CD4-positive, CD25-positive, alpha-beta regulatory T cell (primary cell): ENCODE results near the gene MLPH. TPM values are rescaled to one million over a fixed set of nuclear protein-coding genes. Genes with fewer than 3 reads are reported as not detected.

Source experiments
- ATAC-seq, 2 donors: fragments of 150-1000 bp; cut with Tn5 transposase; one replicate each; pipeline ENCODE4 v1.10.0; 2021; ENCODE audit warnings: low read depth in 2 of 2, moderate number of reproducible peaks in 2 of 2, moderate library complexity in 1 of 2
- DNase-seq, 3 donors: peaks; one replicate each; pipeline versions ENCODE4 v3.0.0 to v3.0.0-alpha.2; 2012 to 2022; ENCODE audit warnings: mixed read lengths in 1 of 3
- H3K27ac ChIP-seq: one replicate; pipeline ENCODE4 v1.7.0; 2013; ENCODE audit warnings: mild to moderate bottlenecking, low read length; ENCODE audit not compliant: insufficient read depth, poor library complexity, severe bottlenecking
- H3K27me3 ChIP-seq: one replicate; pipeline ENCODE4 v1.7.0; 2013; ENCODE audit warnings: low read length; ENCODE audit not compliant: control insufficient read depth, insufficient read depth
- H3K36me3 ChIP-seq: one replicate; pipeline ENCODE4 v1.7.0; 2013; ENCODE audit warnings: mild to moderate bottlenecking, low read length, moderate library complexity; ENCODE audit not compliant: control insufficient read depth, insufficient read depth
- H3K4me1 ChIP-seq: 2 replicates; pipeline ENCODE4 v1.7.0; 2013; ENCODE audit warnings: mild to moderate bottlenecking, low read length; ENCODE audit not compliant: insufficient read depth, control insufficient read depth, poor library complexity, severe bottlenecking
- H3K4me3 ChIP-seq: one replicate; pipeline ENCODE4 v1.7.0; 2013; ENCODE audit warnings: low read depth, mild to moderate bottlenecking, low read length, moderate library complexity
- H3K9me3 ChIP-seq, 2 experiments: 1 replicate in 1 of 2; 2 replicates in 1 of 2; pipeline ENCODE4 v1.7.0; 2013; ENCODE audit warnings: low read length in 2 of 2, mild to moderate bottlenecking in 1 of 2, moderate library complexity in 1 of 2; ENCODE audit not compliant: control insufficient read depth in 2 of 2
- H3K27ac Mint-ChIP-seq, 3 donors: one replicate each; pipeline ENCODE4 v1.8.0; 2020 to 2022; ENCODE audit warnings: mild to moderate bottlenecking in 3 of 3, mixed read lengths in 3 of 3, moderate library complexity in 2 of 3
- H3K27me3 Mint-ChIP-seq: one replicate; pipeline ENCODE4 v1.8.0; 2022; ENCODE audit warnings: mild to moderate bottlenecking, mixed read lengths
- H3K36me3 Mint-ChIP-seq: one replicate; pipeline ENCODE4 v1.8.0; 2020; ENCODE audit warnings: mixed read lengths
- H3K4me1 Mint-ChIP-seq, 4 donors: one replicate each; pipeline ENCODE4 v1.8.0; 2020 to 2022; ENCODE audit warnings: mixed read lengths in 4 of 4, mild to moderate bottlenecking in 1 of 4
- H3K4me3 Mint-ChIP-seq, 4 donors: one replicate each; pipeline ENCODE4 v1.8.0; 2020 to 2022; ENCODE audit warnings: mild to moderate bottlenecking in 4 of 4, mixed read lengths in 4 of 4, moderate library complexity in 3 of 4
- H3K9me3 Mint-ChIP-seq, 7 donors: one replicate each; pipeline ENCODE4 v1.8.0; 2020 to 2022; ENCODE audit warnings: mixed read lengths in 7 of 7, mild to moderate bottlenecking in 3 of 7, moderate library complexity in 2 of 7
- polyA plus RNA-seq, 4 donors: library from polyadenylated mRNA; unstranded; fragments of 300-500 nt; fragmentation: Illumina TruSeq; gene quantifications; one replicate each; pipeline ENCODE4 v1.2.3, GENCODE V29; 2021
- total RNA-seq: library from RNA; stranded (reverse); gene quantifications from one replicate; pipeline ENCODE4 v1.2.3, GENCODE V29; 2022

The MLPH gene
- total and polyA plus RNA-seq, 5 donors from 2014 or later: 0.47 TPM; not detected in 4

GRCh38 chr2:237542001-237542704 is 55.1 kb downstream of the MLPH start:
- Mint-ChIP-seq H3K27me3 (peaks cover 14% of the 10 kb centered on the region), H3K4me1 (no peaks in the 10 kb centered on the region), H3K27ac (no peak overlapping the region), H3K4me3 (no peak overlapping the region), H3K36me3 (no peaks in the 10 kb centered on the region), H3K9me3 (peaks cover 0 to 2% (median 0%) of the 10 kb centered on the region in 7 donors)
- H3K27ac ChIP-seq: no peak overlapping the region
- ATAC-seq (no peak), DNase-seq (no peak)
- H3K4me3 ChIP-seq: no peak overlapping the region
- H3K27me3 ChIP-seq: no peaks in the 10 kb centered on the region
- no peaks in the 10 kb centered on the region for H3K9me3 ChIP-seq
- no peaks in the 10 kb centered on the region for H3K36me3 ChIP-seq
- no peaks in the 10 kb centered on the region for H3K4me1 ChIP-seq

- H3K27ac Mint-ChIP-seq: no peak overlapping the region
- no peaks in the 10 kb centered on the region for H3K36me3 Mint-ChIP-seq
- H3K36me3 ChIP-seq: no peaks in the 10 kb centered on the region
- no peaks in the 10 kb centered on the region for H3K9me3 ChIP-seq
- H3K4me1 Mint-ChIP-seq: no peaks in the 10 kb centered on the region
- H3K27me3 ChIP-seq: no peaks in the 10 kb centered on the region
- H3K4me3 ChIP-seq: no peak overlapping the region
- DNase-seq: no peak
- peak overlapping the region in 1 of 4 donors; percentile 39 for H3K4me3 Mint-ChIP-seq
- H3K27ac ChIP-seq: no peak overlapping the region
- H3K4me1 ChIP-seq: no peaks in the 10 kb centered on the region
- ATAC-seq: no peak
- no peaks in the 10 kb centered on the region for H3K9me3 Mint-ChIP-seq
- H3K27me3 Mint-ChIP-seq: peaks cover 10% of the 10 kb centered on the region
These were observed 59.2 kb downstream of the MLPH start for GRCh38 chr2:237546040-237546875.

DNA sequence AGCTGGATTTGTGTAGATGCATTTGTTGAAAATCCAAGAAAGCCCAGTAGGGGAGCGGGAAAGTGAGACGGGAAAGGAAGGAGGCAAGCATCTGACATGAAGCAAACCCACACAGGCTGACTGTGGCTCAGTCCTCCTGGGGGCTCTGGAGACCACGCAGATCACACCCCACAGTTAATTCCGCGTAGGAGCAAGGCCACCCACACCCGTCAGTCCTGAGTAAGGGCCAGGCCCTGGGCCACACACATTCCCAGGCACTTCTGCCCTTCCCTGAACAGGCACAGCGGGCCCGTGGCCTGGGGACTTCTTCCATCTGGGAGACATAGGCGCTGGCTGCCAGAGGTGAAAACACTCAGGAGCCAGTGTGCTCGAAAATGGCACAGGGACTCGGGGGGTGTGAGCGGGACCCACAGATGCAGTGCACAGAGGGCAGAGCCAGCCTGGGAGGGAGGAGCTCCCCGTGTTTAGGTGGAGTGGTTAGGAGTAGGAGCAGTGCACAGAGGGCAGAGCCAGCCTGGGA is 59.9 kb downstream of the MLPH start:
- Mint-ChIP-seq H3K9me3 (no peaks in the 10 kb centered on the region), H3K36me3 (no peaks in the 10 kb centered on the region), H3K4me3 (no peak overlapping the region), H3K4me1 (no peaks in the 10 kb centered on the region), H3K27me3 (peaks cover 5% of the 10 kb centered on the region), H3K27ac (no peak overlapping the region)
- no peaks in the 10 kb centered on the region for H3K4me1 ChIP-seq
- no peaks in the 10 kb centered on the region for H3K9me3 ChIP-seq
- no peak overlapping the region for H3K27ac ChIP-seq
- DNase-seq (no peak), ATAC-seq (no peak)
- H3K27me3 ChIP-seq: no peaks in the 10 kb centered on the region
- H3K4me3 ChIP-seq: no peak overlapping the region
- no peaks in the 10 kb centered on the region for H3K36me3 ChIP-seq

DNA sequence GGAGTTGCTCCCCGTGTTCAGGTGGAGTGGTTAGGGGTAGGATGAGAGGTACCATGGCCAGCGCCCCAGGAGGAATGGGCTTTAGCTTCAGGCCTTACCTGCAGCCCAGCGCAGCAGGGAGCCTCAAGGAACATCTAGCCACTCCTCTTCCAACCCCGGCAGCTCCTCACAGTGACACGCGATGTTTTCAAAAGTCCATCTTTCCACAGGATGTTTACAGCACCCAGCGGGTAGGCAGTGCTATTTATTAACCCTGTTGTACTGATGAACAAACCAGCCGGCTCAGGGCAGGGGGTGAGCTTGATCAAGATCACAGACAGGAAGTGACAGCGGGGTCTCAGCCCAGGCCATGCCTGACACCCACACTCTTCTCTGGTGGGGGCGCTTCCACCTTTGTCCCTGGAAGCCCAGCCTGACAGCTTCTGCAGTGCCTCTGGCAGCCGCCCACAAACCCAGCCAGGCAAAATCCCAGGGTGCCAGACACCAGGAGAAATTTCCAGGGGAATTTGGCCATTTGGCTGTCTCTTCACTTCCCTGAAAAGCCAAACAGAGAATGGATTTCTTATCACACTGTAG is 60.9 kb downstream of the MLPH start:
- H3K36me3 ChIP-seq: no peaks in the 10 kb centered on the region

DNA sequence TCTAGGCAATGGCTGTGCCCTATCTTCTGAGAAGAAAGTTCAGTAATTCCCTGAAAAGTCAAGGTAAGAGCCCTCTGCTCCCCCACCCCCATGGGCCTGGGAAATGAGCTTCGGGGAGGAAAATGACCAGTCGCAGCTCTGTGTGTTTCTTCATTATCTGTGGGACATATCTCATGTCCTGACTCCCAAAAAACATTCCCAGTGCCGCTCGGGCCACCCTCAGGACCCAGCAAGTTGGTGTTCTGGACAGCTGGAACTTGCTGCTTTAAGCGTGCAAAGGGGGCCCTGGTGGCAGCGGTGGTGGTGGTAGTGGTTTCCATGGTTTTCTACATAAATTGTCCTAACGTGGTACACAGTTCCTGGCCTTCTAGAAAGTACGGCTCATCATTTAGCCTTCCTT is 62.2 kb downstream of the MLPH start:
- DNase-seq: no peak
- no peak overlapping the region for H3K27ac ChIP-seq
- no peaks in the 10 kb centered on the region for H3K9me3 ChIP-seq
- Mint-ChIP-seq H3K36me3 (no peaks in the 10 kb centered on the region), H3K27ac (no peak overlapping the region), H3K4me3 (no peak overlapping the region), H3K27me3 (peaks cover 5% of the 10 kb centered on the region), H3K4me1 (peaks cover 0 to 3% (median 0%) of the 10 kb centered on the region in 4 donors), H3K9me3 (peaks cover 0 to 4% (median 0%) of the 10 kb centered on the region in 7 donors)
- H3K4me1 ChIP-seq: no peaks in the 10 kb centered on the region
- no peak for ATAC-seq
- H3K4me3 ChIP-seq: no peak overlapping the region
- no peaks in the 10 kb centered on the region for H3K36me3 ChIP-seq
- H3K27me3 ChIP-seq: no peaks in the 10 kb centered on the region

More for the DNA sequence above, 60.9 kb downstream of the MLPH start:
- no peak overlapping the region for H3K4me3 Mint-ChIP-seq
- no peaks in the 10 kb centered on the region for H3K9me3 Mint-ChIP-seq
- Histone ChIP-seq H3K4me1 (no peaks in the 10 kb centered on the region), H3K9me3 (no peaks in the 10 kb centered on the region), H3K4me3 (no peak overlapping the region), H3K27me3 (no peaks in the 10 kb centered on the region), H3K27ac (no peak overlapping the region)
- DNase-seq (no peak), ATAC-seq (no peak)
- H3K27me3 Mint-ChIP-seq: peaks cover 5% of the 10 kb centered on the region
- no peak overlapping the region for H3K27ac Mint-ChIP-seq
- H3K36me3 Mint-ChIP-seq: no peaks in the 10 kb centered on the region
- no peaks in the 10 kb centered on the region for H3K4me1 Mint-ChIP-seq

DNA sequence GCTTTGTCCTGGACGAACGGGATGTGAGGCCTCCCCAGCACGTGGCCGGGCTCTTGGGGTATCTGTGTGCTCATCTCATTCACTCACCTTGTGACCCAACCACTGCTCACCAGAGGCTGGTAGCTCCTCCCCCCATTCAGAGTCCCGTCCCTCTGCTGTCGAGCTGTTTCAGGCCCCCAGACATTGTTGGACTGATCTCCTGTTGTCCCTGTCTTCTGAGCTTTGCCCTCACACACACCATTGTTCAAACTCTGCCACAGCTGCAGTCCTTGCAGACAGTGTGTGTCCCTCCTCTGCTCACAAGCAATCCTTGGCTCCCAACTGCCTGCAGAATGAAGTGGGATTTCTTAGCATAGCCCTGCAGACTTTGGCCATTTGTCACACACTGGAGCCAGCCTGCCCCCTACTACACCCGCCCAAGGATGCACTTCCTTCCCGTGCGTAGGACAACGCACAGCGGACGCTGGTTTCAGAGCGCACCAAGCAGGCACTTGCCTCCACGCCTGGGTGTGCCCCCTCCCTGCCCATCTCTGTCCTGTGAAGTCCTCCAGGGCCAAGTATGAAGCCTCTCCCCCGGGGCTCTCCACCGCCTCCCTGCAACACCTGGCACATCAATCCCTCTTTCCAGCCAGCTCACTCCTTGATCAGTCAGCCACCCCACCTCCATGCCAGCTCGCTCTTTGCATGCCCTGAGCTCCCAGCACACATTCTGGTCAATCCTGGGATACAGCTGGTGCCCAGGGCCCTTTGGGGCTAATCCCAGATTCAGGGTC is 62.8 kb downstream of the MLPH start:
- H3K9me3 ChIP-seq: no peaks in the 10 kb centered on the region
- H3K4me3 ChIP-seq: no peak overlapping the region
- no peak overlapping the region for H3K27ac ChIP-seq
- Mint-ChIP-seq H3K27me3 (peaks cover 10% of the 10 kb centered on the region), H3K4me1 (peaks cover 0 to 3% (median 0%) of the 10 kb centered on the region in 4 donors), H3K27ac (no peak overlapping the region), H3K9me3 (peaks cover 0 to 4% (median 0%) of the 10 kb centered on the region in 7 donors), H3K4me3 (no peak overlapping the region), H3K36me3 (no peaks in the 10 kb centered on the region)
- no peaks in the 10 kb centered on the region for H3K4me1 ChIP-seq
- H3K36me3 ChIP-seq: no peaks in the 10 kb centered on the region
- no peaks in the 10 kb centered on the region for H3K27me3 ChIP-seq
- DNase-seq (no peak), ATAC-seq (no peak)

DNA sequence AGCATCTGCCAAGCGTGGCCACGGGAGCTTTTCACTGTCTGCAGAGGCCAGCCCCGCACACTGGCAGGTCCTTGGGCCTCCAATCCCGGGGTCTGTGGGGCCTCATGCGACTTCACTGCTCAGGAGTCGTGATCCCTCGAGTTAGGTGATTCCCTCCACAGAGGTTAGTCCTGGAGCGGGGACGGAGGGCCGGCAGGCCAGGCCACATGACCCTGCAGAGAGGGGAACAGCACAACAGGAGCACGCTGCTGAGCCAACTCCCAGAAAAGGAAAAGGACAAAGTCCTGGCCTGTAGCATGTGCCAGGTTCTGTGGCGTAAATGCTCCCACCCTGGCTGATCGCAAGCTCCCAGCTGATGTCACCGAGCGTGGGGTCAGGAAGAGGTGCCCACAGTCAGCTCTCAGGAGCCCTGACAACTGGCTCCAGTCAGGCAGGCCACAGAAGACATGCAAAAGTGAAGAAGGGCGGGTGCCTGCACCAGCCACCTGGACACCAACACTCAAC is 64.1 kb downstream of the MLPH start:
- H3K4me3 Mint-ChIP-seq: no peak overlapping the region
- Histone ChIP-seq H3K9me3 (peaks cover 7 to 9% of the 10 kb centered on the region in 2 experiments), H3K4me1 (no peaks in the 10 kb centered on the region), H3K27me3 (peaks cover 2% of the 10 kb centered on the region), H3K4me3 (no peak overlapping the region), H3K36me3 (no peaks in the 10 kb centered on the region), H3K27ac (no peak overlapping the region)
- H3K27me3 Mint-ChIP-seq: peaks cover 10% of the 10 kb centered on the region
- H3K9me3 Mint-ChIP-seq: peaks cover 0 to 9% (median 2%) of the 10 kb centered on the region in 7 donors
- peaks cover 0 to 3% (median 0%) of the 10 kb centered on the region in 4 donors for H3K4me1 Mint-ChIP-seq
- H3K27ac Mint-ChIP-seq: no peak overlapping the region
- ATAC-seq (no peak), DNase-seq (no peak)
- H3K36me3 Mint-ChIP-seq: peaks cover 2% of the 10 kb centered on the region
